Activated CD8-positive, alpha-beta memory T cell treated with anti-CD3 and anti-CD28 coated beads, Interleukin-2, amount 50 U/mL, for 1 hour (primary cell): Measurements from ENCODE around the gene CACTIN.

ENCODE experiments used
- DNase-seq: peaks from one replicate; pipeline ENCODE4 v3.0.0-alpha.2; 2020; ENCODE audit errors: extremely low read depth

Gene CACTIN

GRCh38 chr19:3646336-3647092 lies 19.9 kb upstream of the CACTIN start:
- no peak for DNase-seq

- no peak for DNase-seq
These were observed 19.1 kb upstream of the CACTIN start for GRCh38 chr19:3645726-3646125.

- no peak for DNase-seq
These were observed 18.4 kb upstream of the CACTIN start for GRCh38 chr19:3645067-3645396.

DNA sequence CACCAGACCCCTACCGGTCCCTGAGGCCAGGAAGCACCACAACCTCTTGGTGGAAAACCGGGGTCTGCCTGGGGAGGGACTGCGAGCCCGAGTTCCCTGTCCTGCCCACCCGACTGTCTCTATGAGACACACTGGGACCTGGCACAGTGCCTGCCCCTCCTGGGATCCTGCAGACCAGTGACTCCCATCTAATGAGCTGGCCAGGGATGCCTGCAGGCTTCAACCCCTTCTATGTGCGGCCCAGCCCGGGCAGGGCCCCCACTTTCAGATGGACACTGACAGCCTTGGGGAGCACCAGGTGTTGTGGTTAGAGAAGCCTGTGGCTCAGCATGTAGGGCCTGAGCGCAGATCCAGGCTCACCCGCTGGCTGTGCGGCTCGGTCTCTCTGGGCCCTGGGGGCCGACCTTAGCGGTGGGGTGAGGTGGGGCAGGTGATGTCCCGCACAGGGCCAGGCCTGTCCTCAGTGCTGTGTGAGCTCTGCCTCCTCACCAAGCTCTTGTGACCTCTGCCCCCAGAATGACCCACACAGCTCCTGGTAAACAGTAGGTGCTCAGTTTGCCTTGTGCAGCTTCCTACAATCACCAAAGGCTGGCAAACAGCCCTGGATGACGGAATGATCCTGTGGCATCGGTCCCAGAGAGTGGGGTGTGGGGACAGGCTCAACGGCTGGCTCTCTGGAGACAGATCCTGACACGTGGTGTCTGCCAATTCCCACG lies 17.9 kb upstream of the CACTIN start:
- no peak for DNase-seq

DNA sequence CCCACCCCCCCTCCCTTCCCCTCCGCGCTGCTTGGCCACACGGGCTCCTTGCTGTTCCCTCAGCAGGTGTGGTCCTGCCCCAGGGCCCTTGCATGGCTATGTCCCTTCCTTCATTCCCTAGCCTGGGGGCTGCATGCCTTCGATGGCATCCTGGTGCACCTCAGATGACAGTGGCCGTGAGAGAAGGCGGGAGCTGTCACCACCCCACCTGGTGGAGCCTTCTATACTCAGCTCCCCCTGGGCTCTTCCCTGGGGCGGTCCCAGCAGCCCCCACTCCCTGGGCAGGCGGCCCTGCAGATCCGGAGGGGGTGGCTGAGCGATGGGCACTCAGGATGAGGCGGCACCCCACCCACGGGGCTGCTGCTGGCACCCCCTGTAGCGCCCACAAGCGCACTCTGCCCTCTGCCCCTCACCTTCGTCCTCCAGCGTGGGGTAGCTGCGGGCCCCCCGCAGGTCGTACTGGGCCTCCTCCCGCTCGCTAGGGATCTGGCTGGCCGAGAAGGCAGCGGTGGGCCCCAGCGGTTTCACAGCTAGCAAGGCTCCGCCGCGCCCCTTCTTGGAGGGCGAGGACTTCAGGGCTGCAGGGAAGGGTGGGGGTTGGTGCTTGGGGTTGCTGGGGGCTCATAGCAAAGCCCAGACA lies 17.2 kb upstream of the CACTIN start:
- no peak for DNase-seq

GRCh38 chr19:3642987-3643673 lies 16.5 kb upstream of the CACTIN start:
- DNase-seq = no peak

- no peak for DNase-seq
These were observed 15.7 kb upstream of the CACTIN start for GRCh38 chr19:3642296-3642695.

DNA sequence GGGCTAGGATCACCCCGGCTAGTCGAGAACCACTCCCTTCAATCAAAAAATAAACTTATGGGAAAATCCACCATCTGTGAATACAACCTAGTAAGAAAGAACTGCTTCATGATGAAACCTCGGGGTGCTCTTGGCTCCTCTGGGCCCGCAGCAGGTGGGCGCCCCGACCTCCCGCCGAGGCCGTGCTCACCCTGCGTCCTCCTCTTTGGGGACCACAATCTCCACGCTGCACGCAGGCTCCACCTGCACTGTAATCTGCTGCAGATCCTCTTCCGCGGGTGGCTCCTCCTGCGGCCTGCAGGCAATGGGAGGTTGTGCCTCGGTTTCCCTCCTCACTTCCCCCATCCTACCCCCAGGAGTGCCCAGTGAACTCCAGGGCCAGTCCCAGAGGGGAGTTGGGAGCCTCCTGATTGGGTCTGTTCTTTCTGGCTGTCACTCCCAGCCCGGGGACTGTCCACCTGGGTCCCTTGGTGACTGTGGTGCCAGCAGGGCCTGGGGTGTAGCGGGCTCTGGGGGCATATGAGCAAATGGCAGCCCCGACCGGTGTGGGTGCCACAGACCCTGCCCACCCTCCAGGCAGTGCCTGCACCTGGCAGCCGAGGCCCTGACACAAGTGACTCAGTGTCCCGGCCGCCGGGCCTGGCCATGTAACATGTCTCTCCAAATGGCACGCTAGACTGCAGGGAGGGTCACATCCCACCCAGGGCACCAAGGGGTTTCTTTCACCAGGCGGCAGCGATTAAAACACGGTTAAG lies 15.1 kb upstream of the CACTIN start:
- no peak for DNase-seq

GRCh38 chr19:3639479-3639878 lies 12.9 kb upstream of the CACTIN start:
- DNase-seq = no peak

DNA sequence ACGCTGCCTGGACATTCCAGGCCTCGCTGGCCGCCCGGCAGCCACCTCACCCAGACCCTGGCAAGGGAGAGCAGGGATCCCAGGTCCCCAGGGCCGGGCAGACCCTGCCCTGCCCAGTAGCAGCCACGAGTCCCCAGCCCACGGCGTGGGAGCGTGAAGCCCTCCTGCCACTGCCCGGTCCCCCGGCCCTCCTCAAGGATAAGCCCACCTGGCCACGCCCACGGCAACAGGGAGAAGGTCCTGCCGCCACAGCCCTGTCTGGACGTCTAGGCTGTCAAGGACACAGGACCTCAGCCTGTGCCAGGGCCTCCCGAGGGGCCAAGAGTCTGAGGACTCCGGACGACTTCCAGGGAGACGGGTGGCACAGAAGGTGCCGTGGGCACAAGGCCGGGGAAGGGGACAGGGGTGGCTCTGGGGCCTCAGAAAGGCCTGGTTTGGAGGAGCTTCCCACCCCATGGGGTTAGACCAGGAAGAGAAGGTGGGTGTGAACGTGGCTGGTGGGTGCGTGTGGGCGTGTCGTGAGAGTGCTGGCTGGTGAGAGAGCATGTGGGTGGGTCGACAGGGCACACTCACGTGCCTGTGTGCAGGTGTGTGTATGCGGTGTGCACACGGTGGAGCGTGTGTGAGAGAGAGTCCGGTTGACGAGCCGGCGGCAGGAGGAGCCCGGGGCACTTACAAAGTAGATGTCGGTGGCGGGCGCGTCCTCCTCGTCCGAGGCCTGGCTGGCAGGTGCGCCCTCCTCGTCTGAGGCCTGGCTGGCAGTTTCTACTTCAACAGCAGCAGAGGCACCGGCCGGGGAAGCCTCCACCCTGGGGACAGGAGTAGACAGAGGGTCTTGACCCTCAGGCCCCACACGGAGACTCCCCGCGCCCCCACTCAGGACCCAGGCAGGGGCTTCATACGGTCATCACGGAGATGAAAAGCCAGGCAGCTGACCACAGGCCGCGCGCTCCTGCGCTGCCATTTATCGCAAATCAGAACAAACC lies 11.9 kb upstream of the CACTIN start:
- DNase-seq = no peak

- no peak for DNase-seq
These were observed 11.0 kb upstream of the CACTIN start for GRCh38 chr19:3637621-3638020.

- no peak for DNase-seq
These were observed 10.4 kb upstream of the CACTIN start for GRCh38 chr19:3636962-3637361.

DNA sequence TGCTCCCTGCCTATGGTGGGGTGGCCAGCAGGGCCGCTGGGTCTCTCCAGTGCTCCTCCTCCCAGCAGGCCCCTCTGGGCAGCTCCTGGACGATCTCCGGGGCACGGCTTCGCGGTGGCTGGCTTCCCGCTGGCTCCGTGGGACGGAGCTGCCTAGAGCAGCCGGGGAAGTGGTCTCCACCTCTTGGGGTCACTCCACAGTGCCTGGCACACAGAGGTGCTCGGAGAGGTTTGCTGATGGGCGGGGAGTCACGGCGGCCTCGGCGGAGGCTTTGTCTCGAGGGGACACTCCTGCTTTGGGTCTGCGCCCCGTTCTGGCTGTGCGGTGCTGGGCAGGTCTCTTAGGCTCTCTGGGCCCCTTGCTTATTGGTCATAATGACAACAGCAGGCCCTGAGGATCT lies 9.9 kb upstream of the CACTIN start:
- no peak for DNase-seq

GRCh38 chr19:3634496-3635045 lies 8.0 kb upstream of the CACTIN start:
- no peak for DNase-seq

GRCh38 chr19:3633559-3633988 lies 7.0 kb upstream of the CACTIN start:
- no peak for DNase-seq

DNA sequence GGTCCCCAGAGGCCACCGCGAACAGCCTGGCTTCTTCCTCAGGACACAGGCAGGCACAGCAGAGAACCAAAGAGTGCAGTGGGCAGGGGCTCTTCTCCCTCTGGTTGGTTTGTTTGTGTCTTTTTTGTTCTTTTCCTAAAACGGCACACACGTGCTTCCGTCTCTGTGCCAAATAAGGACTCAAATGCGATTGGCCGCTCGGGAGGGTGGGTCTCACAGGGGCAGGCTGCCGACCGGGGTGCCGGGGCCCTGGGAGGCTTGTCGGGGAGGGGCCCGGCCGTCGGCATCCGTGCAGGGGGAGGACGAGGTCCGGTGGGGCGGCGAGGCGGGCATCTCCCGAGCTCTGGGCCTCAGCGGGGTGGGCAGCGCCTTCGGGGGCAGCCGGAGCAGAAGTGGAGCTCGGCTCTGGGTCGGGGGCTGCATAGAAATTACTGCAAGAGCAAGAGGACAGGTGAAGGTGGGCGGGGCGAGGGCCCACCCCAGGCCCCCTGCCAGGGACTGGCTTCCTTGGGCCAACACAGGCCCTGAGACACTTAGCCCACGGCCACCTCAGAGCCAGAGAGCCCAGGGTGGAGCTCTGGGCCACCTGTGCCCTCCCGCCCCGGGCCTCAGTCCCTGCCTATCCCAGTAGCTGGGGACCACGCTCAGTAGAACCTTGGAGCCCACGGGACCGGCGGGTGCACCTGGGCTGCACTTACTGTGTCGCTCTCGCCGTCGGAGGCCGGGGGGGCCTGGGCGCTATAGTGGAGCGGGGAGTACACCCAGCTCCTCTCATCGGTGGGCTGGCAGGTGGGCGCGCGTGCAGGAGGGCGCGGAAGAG lies 6.4 kb upstream of the CACTIN start:
- DNase-seq = no peak

GRCh38 chr19:3632098-3632497 lies 5.5 kb upstream of the CACTIN start:
- no peak for DNase-seq

DNA sequence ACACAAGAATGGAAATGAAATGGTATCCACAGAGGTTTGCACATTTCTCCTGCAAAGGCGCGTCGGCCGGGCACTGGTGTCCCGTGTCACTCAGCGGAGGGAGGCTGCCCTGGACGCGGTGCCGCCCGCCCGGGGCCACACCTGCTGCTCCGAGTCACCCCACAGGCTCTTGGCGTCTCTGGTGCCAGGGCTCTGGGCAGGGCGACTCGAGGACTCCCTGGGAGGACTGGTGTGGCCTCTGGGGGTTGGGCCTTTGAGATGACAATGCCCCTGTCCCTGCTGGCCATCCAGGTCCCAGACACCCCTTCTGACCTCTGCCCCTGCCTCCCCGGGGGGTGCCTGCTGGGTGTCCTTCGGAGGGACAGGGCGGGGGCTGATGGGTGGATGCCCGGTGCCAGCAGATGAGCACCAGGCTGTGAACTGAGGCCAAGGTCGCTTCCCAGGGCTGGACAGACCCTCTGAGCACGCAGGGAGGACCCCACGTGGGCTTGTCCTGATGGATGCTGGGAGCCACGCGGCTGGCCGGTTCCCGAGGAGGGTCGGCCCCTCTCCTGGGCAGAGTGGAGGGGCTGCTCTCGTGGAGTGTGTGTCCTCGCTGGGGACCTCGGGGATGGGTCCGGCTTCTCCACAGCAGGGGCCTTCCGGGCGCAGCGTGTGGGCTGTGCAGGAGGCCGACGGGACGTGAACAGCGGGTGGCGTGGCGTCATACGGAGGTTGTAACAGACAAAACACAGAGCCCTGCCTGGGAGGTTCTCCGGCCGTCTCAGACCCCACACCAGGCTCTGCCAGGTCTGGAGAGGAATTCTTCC lies 4.7 kb upstream of the CACTIN start:
- DNase-seq = no peak
